ENCODE results near the gene DDX1.
A peak's percentile ranks its signal among the peaks of the same experiment; 100 is the strongest.
"Not testable (repeated sequence)": the region's sequence is repeated elsewhere in the genome, so short reads cannot be mapped to it uniquely, and the experiment has no call there.

The DDX1 gene

DNA sequence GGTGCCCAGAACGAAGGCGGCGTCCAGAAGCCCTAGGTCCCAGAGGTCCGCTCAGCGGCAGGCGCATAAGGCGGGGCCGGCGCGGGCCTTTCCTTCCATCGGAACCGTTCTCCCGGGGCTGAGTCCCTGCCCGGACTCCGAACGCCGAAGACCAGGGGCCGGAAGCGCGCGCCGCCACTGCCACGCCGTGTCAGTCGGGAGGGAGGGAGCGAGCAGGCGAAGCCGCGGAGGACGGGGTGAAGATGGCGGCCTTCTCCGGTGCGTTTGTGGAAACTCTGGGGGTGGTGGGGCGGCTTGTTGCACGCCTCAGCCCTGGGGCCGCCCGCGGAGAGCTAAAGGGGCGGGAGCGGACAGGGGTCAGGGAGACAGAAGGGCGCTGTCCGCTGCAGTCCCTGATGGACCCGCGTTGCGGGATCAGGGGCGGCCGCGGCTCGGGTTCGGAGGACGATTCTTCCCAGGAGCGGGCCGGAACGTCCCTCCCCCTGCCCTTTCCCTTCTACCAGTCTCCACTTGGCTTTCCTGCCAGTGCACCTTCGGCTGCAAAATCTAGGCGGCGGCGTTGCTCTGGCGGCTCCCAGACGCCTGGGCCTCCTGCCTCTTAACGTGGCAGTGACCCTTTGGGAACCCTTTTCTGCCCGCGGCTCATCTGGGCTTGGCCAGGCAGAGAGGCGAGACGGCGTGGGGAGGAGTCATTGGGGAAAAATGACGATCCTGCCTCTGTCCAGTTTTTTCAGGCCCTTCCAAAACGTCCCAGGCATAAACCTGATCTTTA, at the start of gene DDX1:
Gene DDX1 (plus strand): TSS at position 177 of the 772 bp plus-strand sequence. CDS start 66 bp downstream, at position 243.
- DNase-seq: peak; percentile 71

DNA sequence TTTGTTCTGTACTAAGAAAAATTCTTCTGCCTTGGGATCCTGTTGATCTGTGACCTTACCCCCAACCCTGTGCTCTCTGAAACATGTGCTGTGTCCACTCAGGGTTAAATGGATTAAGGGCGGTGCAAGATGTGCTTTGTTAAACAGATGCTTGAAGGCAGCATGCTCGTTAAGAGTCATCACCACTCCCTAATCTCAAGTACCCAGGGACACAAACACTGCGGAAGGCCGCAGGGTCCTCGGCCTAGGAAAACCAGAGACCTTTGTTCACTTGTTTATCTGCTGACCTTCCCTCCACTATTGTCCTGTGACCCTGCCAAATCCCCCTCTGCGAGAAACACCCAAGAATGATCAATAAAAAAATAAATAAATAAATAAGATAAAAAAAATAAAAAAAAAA, 49.4 kb upstream of the DDX1 start:
- DNase-seq: not testable (repeated sequence)

DNA sequence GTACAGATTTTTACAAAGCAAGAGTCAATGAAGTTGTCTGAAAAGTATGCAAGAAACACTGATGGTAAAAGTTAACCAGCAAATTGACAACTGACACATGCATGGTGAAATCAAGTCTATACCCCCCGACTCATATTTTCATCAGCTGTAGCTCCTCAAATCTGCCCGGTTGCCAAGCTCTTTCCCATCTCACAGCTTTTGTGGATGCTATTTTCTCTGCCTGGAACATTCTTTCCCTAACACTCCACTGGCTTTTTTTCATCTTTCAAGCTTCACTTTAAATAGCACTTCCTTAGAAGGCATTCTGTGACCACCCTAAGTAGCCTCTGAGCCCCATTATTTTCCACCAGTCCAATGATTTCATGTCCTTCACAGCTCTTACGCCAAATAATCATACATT, 48.6 kb upstream of the DDX1 start:
- DNase-seq: no peak

DNA sequence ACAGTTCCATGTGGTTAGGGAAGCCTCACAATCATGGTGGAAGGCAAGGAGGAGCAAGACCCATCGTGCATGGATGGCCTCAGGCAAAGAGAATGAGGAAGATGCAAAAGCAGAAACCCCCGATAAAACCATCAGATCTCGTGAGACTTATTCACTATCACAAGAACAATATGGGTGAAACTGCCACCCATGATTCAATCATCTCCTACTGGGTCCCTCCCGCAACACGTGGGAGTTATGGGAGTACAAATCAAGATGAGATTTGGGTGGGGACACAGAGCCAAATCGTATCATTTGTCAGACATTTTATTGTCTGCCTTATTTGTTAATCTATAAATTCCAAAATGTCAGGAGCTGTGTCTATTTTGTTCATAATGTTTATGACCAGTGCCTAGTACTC, 48.1 kb upstream of the DDX1 start:
- no peak for DNase-seq

DNA sequence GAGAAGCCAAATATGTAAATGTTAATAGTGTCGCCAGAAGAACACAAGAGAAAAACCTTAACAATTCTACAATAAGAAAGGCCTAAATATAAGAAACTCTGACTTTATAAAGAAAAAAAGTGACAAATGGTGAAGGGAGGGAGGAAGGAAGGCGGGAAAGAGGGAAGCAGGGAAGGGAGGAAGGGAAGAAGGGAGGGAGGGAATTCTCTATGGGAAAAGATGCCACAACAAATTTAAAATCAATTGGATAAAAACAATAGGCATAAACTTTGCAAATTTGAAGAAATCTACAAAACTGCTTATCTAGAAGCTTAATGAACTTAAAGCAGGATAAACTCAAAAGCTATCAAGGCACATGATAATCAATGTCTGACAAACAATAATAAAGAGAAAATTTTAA, 47.4 kb upstream of the DDX1 start:
- no peak for DNase-seq

DNA sequence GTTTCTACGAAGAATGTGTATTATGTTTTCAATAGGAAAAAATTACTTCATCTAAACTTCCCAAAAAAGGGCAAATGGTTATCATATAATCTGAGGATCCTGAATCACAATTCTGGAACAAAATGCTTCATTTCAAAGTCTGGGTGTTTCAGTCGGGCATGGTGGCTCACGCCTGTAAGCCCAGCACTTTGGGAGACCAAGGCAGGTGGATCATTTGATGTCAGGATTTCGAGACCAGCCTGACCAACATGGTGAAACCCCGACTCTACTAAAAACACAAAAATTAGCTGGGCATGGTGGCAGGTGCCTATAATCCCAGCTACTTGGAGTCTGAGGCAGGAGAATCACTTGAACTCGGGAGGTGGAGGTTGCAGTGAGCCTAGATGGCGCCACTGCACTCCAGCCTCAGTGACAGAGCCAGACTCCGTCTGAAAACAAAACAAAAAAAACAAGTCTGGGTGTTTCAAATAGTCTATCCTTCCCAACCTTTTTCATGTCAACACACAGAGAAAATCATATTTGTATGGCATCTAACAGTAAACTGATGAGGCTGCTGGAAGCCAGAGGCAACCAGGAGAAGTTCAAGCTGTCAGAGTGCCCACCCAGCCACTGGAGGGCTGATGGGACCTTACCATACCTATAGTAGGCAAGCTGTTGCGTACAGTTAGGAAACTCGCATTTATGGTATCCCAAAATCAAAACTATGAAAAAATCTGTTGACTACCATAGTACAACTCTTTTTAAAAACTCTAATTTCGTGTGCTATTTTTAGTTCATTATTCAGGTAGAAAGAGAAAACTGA, 45.2 kb upstream of the DDX1 start:
- DNase-seq: no peak

DNA sequence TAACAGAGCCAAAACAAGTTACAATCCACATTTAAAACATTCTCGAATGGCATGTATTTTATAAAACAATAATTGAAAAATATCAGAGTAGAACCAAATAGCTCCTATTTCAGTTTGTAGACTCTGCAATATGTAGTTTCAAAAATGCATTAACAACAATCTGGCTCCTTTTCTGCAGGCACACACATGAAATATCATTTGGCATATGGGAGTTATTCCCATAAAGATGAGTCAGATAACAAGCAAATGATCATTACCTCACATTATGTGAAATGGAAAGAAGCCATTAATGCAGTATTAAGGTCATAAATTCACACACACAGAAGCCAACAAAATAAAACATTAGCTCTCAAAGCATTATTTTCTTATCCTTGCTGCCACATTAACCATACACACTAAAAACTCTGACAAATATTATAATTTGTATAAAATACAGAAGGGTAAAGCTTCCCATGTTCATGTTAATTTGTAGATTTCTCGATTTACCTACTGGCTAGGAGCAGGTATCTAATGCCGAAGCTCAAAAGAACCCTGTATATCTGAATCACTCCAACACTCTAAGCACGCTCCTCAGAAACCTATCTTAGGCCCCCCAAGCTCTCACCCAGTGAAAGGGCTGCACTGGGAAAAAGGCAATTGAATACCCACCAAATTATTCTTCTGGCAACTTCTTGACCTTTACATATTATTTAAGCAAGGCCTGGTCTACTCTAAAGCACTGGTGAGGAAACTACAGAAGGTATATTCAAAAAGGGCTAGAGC, 44.4 kb upstream of the DDX1 start:
- no peak for DNase-seq

DNA sequence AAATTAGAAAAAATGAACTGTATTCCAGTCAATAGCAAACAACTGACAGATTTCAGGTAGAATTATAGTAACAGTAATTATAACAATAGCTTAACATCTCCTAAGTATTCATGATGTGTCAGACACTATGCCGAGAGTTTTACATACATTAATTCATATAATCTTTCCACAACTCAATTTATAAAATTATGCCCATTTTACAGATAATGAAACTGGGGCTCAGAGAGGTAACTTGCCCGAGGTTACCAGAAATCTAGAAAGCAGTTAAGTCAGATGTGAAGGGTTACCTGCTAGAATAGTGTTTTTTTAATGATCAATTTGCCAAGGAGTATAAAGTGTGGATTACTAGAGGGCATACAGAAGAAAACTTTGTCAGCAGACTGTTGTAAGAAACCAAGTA, 42.7 kb upstream of the DDX1 start:
- no peak for DNase-seq

DNA sequence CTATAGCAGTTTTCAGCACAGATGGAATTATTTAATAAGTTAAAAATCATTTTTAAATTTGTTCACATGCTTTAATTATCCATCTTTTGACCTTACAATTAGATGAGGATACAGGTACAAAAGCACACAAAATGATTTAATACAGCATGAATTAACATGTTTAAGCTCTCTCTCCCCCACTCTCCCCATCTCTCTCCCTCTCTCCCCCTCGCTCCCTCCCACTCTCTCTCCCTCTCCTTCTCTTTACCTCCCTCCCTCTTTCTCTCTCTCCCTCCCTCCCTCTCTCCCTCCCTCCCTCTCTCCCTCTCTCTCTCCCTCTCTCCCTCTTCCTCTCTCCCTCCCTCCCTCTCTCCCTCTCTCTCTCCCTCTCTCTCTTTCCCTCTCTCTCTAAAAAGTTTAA, 38.1 kb upstream of the DDX1 start:
- no peak for DNase-seq

DNA sequence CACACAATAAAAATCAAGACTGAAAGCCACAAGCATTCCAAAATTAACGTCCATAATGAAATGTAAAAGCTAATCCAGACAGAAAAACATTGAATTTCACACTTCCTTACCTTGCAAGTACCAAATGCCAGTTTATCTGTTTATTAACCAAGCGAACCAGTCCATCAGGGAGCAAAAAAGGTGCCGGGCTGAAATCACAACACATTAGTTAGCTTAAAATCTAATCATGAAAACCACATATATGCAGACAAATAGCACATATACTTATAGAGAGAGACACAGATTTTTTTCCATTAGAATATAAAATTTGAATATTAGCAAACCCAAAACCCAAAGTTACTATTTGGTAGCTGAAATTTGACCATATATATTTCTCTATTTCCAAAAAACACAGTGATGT, 37.7 kb upstream of the DDX1 start:
- no peak for DNase-seq

DNA sequence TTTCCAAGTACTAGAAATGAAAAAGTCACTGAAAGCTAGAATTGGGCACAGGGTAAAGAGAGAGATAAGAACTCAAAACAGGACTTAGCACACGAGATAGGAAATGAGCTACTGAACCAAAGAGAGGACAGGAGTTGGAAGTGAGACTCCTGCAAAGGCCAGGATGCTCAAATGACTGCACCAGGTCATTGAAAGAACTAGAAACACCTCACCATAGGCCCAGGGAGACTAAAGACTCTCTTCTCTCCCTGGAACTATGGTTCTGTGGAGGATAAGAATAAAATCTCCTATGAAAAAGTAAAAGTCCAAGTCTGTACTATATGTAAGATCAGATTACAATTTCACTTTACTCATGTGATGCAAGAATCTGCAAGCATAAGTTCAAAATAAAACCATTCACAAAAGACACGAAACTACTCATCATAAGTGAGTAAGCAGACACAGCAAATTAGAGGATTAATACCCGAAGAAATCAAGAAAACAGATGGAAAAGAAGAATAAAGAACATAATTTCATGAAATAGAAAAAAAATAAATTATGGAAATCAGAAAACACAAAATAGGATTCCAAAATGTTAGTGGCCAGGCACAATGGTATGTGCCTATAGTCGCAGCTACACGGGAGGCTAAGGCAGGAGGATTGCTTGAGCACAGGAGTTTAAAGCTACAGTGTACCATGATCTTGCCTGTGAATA, 37.0 kb upstream of the DDX1 start:
- no peak for DNase-seq

DNA sequence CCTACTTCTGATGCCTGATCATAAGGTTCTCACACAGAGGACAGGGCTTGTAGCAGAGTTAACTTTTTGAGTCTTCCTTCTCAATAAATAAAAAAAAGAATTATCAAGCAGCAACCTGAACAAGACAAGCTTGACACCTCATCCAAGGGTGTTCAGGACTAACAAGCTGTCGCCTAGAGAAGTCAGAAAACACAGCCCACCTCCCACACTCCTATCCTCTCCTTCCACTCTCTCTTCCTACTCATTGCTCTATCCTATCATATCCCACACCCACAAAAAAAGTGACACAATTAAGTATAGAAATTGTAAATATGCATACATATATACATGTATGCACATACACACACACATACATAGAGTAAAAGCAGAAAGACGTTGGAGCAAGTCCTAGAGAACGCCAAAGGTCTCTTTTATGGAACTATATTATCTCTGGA, 35.9 kb upstream of the DDX1 start:
- DNase-seq: no peak

DNA sequence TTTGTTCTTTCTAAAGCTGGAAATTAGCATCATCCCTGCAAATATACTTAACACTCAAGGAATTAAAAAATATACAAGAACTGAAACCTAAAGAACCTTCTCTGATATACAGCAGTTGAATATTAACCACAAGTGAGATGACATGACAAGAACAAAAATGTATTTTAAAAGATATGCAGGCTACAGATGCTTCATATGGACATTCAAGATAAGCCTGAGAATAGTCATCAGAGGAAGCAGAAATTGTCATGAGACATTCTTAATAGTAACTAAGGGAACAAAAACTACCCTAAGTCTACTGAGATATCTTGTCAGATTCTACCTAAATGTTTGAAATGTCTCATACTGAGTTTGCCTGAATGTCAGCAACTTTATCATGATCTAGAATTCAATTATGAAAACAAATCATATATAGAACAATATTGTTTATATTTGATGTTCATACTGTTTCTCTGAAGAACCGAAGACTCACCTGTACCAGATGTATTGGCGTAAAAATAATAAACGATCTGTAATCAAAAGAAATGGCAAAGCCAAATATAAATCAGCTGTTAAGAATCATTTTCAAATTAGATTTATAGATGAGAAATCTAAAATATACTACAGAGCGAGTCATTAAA, 35.2 kb upstream of the DDX1 start:
- no peak for DNase-seq

DNA sequence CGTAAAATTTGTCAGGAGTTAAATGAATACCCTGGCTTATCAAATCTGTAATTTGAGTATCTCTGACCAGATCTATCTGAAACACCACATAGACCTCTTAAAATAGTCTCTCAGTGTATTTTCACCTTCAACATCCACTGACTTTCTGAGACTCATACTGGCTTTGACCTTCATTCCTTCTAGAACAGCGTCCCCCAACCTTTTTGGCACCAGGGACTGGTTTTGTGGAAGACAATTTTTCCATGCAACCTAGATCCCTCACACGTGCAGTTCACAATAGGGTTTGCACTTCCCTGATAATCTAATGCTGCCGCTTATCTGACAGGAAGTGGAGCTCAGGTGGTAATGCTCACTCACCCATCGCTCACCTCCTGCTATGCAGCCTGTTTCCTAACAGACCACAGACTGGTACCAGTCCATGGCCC, 33.8 kb upstream of the DDX1 start:
- DNase-seq: no peak

DNA sequence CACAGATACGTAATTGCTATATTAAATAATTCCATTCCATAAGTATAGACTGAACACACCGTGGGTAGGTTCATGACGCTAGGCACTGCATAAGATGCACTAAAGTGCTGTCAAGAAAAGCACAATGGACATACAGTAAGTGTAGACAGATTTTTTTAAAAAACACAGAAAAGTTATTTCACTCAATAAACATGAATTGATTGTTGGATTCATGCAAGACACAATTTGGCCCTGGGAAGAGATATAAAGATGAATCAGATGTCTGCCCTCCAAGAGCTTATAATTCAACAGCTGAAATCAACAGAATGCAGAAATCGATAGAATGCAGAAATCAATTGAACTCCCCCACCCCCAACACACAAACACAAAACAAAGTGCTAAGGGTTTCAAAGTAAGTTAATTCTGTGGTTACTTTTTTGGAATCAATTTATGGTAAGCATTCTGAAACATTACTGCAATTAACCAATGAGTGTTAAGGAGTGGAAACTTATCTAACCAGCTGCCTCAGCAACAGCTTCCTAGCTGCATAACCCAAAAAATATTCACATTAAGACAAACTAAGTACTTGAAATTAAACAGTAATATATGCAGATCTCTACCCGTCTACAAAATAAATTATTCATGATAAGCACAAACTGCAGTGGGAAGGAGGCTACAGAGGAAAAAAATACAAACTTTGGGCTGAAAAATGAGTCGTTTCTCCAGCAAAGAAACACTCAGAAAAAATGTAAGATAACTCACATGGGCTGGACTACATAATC, 32.1 kb upstream of the DDX1 start:
- no peak for DNase-seq

DNA sequence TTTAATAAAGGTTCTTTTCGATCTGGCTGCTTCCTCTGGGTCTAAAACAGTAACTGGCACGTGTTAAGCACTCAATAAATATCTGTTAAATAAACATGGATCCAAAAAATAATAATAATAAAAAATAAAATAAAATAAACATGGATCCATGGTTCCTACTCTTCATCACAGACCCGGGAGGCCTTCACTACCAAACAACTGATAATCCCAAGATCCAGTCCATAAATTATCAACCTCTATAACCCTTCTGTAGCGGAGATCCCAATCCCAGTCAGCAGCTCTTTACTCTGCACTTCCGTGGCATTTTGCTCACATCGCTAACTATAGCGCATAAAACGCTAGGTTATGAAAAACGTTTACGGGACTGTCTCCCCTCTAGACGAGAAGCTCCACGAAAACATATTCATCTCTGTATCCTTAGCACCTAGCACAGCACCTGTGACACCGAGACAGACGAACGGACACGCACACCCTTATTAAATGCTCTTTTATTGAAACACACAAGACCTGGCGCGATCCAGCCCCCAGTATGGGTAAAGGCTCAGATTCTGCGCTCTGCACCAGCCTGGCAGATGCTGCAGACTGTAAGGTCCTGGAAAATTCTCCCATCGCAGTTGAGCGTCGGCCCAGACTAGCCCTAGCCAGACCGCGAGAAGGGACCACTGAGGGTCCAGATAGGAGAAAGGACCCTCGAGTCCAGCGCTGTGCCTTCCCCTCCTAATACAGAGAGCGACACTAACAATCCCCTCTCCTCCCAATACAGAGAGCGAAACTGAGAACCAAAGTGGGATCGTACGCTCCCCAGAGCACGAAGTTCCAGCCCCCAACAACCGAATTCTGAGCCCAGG, 31.3 kb upstream of the DDX1 start:
- DNase-seq: no peak

DNA sequence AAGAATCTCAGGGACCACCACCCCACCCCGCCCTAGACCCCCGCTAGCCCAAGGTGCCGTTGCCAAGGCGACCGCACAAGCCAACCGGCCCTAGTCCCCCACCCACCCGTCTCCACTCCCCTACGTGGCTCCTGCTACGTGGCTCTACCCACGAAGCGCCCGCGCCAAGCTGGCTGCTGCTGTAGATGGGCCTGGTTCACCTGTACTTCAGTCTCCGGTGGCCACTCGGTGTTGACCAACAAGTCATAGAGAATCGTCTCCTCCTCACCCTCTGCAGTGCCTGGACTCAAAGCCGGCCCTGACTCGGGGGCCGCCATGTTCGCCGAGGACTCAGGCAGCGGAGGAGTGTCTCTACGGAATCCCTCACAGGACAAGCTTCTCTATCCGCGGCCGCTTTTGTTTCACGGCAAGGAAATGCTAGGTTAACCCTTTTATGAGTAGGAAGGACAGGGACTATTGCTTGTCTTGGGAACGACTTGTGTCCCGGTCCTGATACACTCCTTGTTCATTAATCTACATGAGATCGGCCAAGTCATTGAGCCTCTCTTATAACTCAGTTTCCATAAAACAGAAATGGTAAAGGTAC, 30.6 kb upstream of the DDX1 start, which contains the start of gene NBAS:
Gene NBAS (minus strand): TSS at position 347 of the 586 bp plus-strand sequence. CDS start 30 bp downstream, at position 317.
- DNase-seq: peak; percentile 64

DNA sequence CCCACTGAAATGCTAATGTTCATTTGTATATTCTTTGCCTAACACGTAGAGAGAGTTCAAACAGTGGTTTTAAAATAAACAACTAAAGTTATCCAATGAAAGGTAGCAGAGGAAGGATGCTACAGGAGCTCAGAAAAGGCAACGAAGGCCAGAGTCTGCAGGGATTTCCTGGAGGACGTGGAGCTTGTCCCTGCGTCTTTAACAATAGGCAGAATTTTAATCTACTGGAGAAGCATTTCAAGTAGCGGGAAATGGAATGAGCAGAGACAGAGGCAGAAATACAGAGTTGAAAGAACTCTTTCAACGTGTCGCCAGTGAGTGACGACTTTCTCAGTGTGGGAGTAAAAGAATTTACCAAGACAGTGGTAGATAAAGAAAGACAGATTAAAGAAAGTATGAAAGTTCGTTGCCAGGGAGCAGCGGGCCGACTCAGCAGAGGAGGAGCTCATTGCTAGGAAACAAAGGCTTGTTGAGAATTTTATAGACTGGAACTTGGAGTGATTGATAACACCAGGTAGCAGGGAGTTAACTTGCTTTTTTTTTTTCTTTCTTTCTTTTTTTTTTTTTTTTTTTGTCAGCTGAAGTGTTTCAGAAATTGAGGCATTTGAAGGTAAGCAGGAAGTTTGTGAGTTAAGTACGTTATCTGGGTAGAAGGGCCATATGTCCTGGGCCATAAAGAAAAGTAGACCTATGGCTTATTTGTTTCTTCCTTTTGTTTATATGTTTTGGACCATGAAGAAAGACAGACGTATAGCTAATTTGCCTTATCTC, 29.9 kb upstream of the DDX1 start:
- DNase-seq: no peak

DNA sequence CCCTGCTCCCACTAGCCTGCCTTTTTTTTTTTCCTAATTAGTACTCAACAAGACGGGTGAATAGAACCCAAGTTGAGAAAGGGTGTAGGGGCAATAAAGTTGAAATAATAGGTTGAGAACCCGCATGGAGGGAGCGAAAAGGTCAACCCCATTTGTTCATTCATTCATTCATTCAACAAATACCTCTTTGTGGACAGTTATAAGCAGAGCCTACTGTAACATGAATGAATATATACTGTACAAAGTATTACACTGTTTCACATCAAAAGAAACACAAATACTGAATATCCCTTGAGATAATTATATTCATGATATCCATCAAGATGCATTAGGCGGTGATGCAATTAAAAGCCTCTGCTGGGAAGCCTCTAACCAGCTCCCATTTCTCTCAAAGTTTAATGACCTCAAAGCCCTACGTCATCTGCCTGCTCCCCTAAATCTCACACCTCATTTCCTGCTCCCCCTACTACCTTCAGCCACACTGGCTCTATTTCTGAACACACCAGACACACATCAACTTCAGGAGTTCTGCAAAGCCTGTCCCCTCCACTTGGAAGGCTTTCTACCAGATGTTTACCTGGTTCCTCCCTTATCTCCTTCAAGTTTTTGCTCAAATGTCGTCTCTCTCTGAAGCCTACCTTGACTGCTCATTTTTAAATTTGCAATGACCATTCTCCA, 29.2 kb upstream of the DDX1 start:
- no peak for DNase-seq
